Inflammatory macrophage (primary cell): ENCODE data around the gene BTLA.
"Not testable (repeated sequence)": the region's sequence is repeated elsewhere in the genome, so short reads cannot be mapped to it uniquely, and the experiment has no call there.

Experiments
- DNase-seq, 2 donors: peaks; one replicate each; pipeline ENCODE4 v3.0.0-alpha.2; 2020 to 2022

BTLA gene

GRCh38 chr3:112437146-112438022, 61.9 kb downstream of the BTLA start:
- peak; percentile 40 to 54 for DNase-seq

- no peak for DNase-seq
Observed at GRCh38 chr3:112429960-112430359, 69.3 kb downstream of the BTLA start.

- DNase-seq = no peak
Observed at GRCh38 chr3:112427123-112427522, 72.1 kb downstream of the BTLA start.

GRCh38 chr3:112425858-112426750, 73.2 kb downstream of the BTLA start:
- no peak for DNase-seq

- DNase-seq = no peak
Observed at GRCh38 chr3:112425382-112425781, 73.9 kb downstream of the BTLA start.

- no peak for DNase-seq
Observed at GRCh38 chr3:112424394-112424793, 74.9 kb downstream of the BTLA start.

- DNase-seq = not testable (repeated sequence)
Observed at GRCh38 chr3:112422921-112423320, 76.4 kb downstream of the BTLA start.

- not testable (repeated sequence) for DNase-seq
Observed at GRCh38 chr3:112418526-112418925, 80.7 kb downstream of the BTLA start.

GRCh38 chr3:112417696-112418318, 81.5 kb downstream of the BTLA start:
- DNase-seq = no peak

- no peak for DNase-seq
Observed at GRCh38 chr3:112416391-112417212, 82.7 kb downstream of the BTLA start.

GRCh38 chr3:112415390-112415789, 83.9 kb downstream of the BTLA start:
- no peak for DNase-seq
